ENCODE results near the gene UBE2J2. TPM values are rescaled to one million over a fixed set of nuclear protein-coding genes. Genes with fewer than 3 reads are reported as not detected.
A peak's percentile ranks its signal among the peaks of the same experiment; 100 is the strongest.

UBE2J2 gene
- total RNA-seq, 3 donors from 2014 or later (not counting 1 experiment from before 2014, with no cell fraction given) = 66.0 to 84.2 (median 78.1) TPM

DNA sequence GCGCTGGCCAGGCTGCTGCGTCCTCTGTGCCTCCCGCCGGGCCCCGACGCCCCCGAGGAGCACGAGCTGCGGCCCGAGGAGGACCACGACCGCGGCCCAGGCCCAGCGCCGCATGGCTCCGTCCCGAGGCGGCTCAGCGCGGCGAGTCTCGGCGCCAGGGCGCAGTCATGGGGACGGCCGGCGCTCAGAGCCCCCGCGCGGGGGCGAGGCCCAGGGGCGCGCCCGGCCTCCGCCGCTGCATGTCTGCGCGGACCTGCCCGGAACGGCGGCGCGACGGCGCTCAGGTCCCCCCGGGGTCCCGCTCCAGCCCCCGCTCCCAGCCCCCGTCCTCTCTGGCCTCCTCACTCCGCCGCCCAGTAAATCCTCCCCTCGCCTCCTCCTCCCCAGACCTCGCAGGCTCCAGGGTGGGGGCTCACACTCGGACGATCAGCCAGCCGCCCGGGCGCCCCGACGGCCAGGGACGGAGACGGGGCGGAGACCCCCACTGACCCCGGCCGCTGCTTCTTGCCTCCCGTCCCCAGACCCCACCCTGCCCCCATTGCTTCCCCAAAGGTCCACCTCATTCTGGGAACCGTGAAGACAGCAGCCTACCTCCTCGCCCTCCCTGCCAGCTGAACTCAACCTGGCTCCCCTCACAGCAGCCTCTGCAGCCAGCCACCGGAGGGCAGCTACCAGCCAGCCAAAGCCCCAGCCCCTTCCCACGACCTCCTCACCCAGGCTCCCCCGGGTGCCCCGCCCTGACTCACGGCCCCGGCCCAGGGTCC lies 26.9 kb downstream of the UBE2J2 start, which contains the start of gene C1QTNF12:
Gene C1QTNF12 (minus strand): TSS at position 146 of the 764 bp plus-strand sequence. CDS start 32 bp downstream, at position 114.
- Histone ChIP-seq H3K4me3 (ENCODE audit: low read length) (no peak within 1 kb of the TSS), H3K9me3 (ENCODE audit: control insufficient read depth, insufficient read depth, low read length) (no peaks in the 10 kb centered on the region), H3K27me3 (ENCODE audit: control insufficient read depth, insufficient read depth, low read length) (peaks cover 13% of the 10 kb centered on the region), H3K4me1 (ENCODE audit: control insufficient read depth, insufficient read depth, low read length) (peaks cover 19% of the 10 kb centered on the region), H3K36me3 (ENCODE audit: control insufficient read depth, insufficient read depth, low read length) (no peaks in the 10 kb centered on the region), H3K27ac (ENCODE audit: low read length) (no peak within 1 kb of the TSS)
- intact Hi-C loops (cut with micrococcal nuclease) = no loop called here
- Mint-ChIP-seq H3K36me3 (no peaks in the 10 kb centered on the region), H3K4me3 (no peak within 1 kb of the TSS), H3K27ac (no peak within 1 kb of the TSS), H3K4me1 (peaks cover 0 to 11% of the 10 kb centered on the region in 2 donors), H3K9me3 (no peaks in the 10 kb centered on the region), H3K27me3 (ENCODE audit: low read depth in 2 of 2) (no peaks in the 10 kb centered on the region)
- ATAC-seq (peak in 1 of 3 donors; percentile 23), DNase-seq (no peak)
- TF ChIP-seq, protein P1, sequence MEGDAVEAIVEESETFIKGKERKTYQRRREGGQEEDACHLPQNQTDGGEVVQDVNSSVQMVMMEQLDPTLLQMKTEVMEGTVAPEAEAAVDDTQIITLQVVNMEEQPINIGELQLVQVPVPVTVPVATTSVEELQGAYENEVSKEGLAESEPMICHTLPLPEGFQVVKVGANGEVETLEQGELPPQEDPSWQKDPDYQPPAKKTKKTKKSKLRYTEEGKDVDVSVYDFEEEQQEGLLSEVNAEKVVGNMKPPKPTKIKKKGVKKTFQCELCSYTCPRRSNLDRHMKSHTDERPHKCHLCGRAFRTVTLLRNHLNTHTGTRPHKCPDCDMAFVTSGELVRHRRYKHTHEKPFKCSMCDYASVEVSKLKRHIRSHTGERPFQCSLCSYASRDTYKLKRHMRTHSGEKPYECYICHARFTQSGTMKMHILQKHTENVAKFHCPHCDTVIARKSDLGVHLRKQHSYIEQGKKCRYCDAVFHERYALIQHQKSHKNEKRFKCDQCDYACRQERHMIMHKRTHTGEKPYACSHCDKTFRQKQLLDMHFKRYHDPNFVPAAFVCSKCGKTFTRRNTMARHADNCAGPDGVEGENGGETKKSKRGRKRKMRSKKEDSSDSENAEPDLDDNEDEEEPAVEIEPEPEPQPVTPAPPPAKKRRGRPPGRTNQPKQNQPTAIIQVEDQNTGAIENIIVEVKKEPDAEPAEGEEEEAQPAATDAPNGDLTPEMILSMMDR (IDR thresholded peaks at IDR 0.05) = no peak
- WGBS (ENCODE audit: insufficient coverage) = 6% methylated on average over 74 of the region's 74 CpGs

- no peak for DNase-seq
Observed at GRCh38 chr1:1245817-1246576, 27.7 kb downstream of the UBE2J2 start.

DNA sequence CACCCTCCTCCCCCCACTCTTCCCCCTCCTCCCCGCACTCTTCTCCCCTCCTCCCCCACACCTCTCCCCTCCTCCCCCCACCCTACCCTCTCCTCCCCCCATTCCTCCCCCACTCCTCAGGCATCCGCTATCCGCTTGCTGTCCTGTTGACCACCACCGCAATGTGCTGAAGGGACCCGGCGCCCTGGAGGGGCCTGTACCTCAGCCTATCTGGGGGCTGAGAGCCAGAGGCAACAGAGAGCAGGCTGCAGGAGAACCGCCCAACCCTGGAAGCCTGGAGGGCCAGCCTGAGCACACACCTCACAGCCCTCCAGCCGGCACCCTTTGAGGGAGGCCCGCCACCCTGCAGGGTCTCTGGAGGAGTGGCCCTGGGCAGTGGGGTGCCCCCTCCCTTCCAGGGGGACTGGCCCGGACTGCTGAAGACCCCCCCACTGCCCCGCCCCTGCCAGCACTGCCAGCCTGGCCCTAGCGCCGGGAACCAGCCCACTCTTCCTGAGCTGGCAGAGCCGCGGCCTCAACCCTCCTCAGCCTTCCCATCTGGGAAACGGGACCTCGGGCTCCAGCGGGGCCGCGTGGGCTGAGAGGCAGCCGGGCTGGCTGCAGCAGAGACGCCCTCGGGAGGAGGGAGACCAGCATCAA lies 28.4 kb downstream of the UBE2J2 start:
- H3K27me3 ChIP-seq (ENCODE audit: control insufficient read depth, insufficient read depth, low read length) = peaks cover 13% of the 10 kb centered on the region
- no peaks in the 10 kb centered on the region for H3K9me3 ChIP-seq (ENCODE audit: control insufficient read depth, insufficient read depth, low read length)
- no peak overlapping the region for H3K4me3 ChIP-seq (ENCODE audit: low read length)
- DNase-seq = no peak
- intact Hi-C loops (cut with micrococcal nuclease) = no loop called here
- no peak overlapping the region for H3K27ac ChIP-seq (ENCODE audit: low read length)
- Mint-ChIP-seq H3K4me3 (no peak overlapping the region), H3K27ac (no peak overlapping the region), H3K4me1 (peaks cover 0 to 4% of the 10 kb centered on the region in 2 donors), H3K27me3 (ENCODE audit: low read depth in 2 of 2) (no peaks in the 10 kb centered on the region), H3K9me3 (no peaks in the 10 kb centered on the region), H3K36me3 (no peaks in the 10 kb centered on the region)
- peaks cover 6% of the 10 kb centered on the region for H3K4me1 ChIP-seq (ENCODE audit: control insufficient read depth, insufficient read depth, low read length)
- ATAC-seq = no peak
- TF ChIP-seq, protein P1 (IDR thresholded peaks at IDR 0.05) = no peak
- 82% methylated on average over 22 of the region's 23 CpGs for WGBS (ENCODE audit: insufficient coverage)
- H3K36me3 ChIP-seq (ENCODE audit: control insufficient read depth, insufficient read depth, low read length) = no peaks in the 10 kb centered on the region

More at GRCh38 chr1:1245817-1246576, 27.7 kb downstream of the UBE2J2 start:
- H3K27ac ChIP-seq (ENCODE audit: low read length) = no peak overlapping the region
- TF ChIP-seq, protein P1 (IDR thresholded peaks at IDR 0.05) = no peak
- no peaks in the 10 kb centered on the region for H3K36me3 ChIP-seq (ENCODE audit: control insufficient read depth, insufficient read depth, low read length)
- Mint-ChIP-seq H3K36me3 (no peaks in the 10 kb centered on the region), H3K4me1 (peaks cover 0 to 8% of the 10 kb centered on the region in 2 donors), H3K4me3 (no peak overlapping the region), H3K9me3 (no peaks in the 10 kb centered on the region), H3K27me3 (ENCODE audit: low read depth in 2 of 2) (no peaks in the 10 kb centered on the region), H3K27ac (no peak overlapping the region)
- H3K4me1 ChIP-seq (ENCODE audit: control insufficient read depth, insufficient read depth, low read length) = peaks cover 13% of the 10 kb centered on the region
- H3K9me3 ChIP-seq (ENCODE audit: control insufficient read depth, insufficient read depth, low read length) = no peaks in the 10 kb centered on the region
- H3K27me3 ChIP-seq (ENCODE audit: control insufficient read depth, insufficient read depth, low read length) = peaks cover 13% of the 10 kb centered on the region
- H3K4me3 ChIP-seq (ENCODE audit: low read length) = no peak overlapping the region
- intact Hi-C loops (cut with micrococcal nuclease) = no loop called here
- no peak for ATAC-seq
- WGBS (ENCODE audit: insufficient coverage) = 37% methylated on average over 45 of the region's 45 CpGs

All from natural killer cell (primary cell).